ENCODE measurements around the gene ABCB10.
"Not testable (repeated sequence)": the region's sequence is repeated elsewhere in the genome, so short reads cannot be mapped to it uniquely, and the experiment has no call there.

The ABCB10 gene

DNA sequence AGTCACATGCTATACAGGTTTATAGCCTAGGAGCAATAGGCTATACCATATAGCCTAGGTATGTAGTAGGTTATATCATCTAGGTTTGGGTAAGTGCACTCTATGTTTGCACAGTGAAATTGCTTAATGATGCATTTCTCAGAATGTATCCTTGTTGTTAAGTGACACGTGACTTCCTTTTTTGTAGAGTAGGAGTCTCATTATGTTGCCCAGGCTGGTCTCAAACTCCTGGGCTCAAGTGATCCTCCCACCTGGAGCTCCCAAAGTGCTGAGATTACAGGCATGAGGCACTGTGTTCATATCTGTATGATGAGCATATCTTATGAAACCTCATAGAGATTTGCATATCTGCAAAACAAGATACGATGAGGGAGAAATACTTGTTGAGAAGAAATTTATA is 13.8 kb upstream of the ABCB10 start:
- DNase-seq (ENCODE audit: low read depth in 2 of 2): no peak

DNA sequence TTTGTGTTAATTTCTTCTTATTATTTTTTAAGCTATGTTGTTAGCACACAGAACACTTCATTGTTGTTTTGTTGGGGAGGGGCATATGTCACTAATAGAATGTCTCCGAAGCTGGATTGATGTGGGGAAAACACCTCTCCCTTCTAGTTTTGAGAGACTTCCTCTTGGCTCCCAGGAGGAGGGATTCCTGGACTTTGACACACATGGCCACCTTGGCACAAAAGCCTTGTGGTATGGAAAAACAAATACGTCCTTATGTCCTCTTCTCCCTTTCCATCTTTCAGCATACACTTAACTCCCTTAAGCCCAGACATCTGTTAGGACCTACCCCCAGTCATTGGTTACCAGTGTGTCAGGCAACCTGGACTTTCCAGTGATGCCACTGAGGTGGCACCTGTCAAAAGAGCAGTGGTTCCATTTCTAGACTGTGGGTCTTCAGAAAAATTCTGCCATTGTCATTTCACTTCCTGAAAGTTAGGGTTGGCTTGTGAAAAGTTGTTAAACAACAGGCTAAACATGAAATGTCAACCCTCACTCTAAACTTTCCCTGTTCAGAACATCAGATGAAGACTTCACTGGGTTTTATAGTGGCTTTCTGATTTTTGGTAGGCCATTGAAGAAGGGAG is 12.5 kb upstream of the ABCB10 start:
- no peak for DNase-seq (ENCODE audit: low read depth in 2 of 2)

DNA sequence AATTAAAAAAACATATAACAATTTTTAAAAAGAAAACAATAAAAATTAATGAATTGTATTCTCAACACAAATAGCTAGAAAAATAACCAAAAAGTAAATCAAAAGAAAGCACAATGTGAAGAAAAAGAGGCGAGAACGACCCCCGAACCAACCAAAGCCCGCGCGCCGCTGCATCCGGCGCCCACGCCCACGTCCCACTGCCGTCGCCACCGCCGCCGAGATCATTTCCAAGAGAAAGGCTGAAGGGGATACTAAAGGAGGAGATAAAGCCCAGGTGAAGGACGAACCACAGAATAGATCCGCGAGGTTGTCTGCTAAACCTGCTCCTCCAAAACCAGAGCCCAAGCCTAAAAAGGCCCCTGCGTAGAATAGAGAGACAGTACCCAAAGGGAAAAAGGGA is 11.8 kb upstream of the ABCB10 start:
- no peak for DNase-seq (ENCODE audit: low read depth in 2 of 2)

DNA sequence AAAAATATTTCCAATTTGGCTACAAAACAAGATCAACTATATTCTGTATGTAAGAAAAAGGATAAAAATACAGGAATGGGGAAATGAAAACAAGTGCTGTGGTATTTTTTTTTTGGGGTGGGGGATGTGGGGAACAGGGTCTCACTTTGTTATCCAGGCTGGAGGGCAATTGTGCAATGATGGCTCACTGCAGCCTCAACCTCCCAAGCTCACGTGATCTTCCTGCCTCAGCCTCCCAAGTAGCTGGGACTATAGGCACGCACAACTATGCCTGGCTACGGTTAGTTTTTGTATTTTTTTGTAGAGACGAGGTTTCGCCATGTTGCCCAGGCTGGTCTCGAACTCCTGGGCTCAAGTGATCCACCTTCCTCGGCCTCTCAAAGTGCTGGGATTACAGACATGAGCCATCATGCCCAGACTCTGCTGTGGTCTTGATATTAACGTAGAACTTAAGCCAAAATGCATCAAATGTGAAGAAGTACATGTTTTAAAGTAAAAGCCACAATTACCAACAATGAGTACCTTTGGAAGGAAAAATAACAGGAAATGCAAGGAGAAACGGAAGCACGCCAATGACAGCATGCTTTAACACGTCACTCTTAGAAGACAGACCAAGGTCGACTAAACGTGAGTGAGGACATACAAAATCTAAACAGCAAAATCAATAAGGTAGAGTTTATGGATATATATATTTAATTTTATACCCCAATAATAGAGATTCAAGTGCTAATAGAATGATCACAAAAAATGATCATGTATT is 8.8 kb upstream of the ABCB10 start:
- no peak for DNase-seq (ENCODE audit: low read depth in 2 of 2)

DNA sequence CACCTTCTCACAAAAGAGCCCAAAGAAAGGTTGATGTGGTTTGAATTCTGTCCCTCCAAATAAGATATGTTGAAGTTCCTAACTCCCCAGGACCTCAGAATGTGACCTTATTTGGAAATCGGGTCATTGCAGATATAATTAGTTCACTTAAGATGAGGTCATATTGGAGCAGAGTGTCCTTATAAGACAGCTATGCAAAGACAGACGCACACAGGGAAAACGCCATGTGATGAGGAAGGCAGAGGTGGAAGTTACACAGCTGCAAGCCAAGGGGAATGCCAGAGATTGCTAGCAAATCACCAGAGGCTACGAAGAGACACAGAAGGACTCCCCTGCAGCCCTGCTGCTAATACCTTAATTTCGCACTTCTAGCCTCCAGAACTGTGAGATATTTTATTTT is 5.2 kb upstream of the ABCB10 start:
- no peak for DNase-seq (ENCODE audit: low read depth in 2 of 2)

DNA sequence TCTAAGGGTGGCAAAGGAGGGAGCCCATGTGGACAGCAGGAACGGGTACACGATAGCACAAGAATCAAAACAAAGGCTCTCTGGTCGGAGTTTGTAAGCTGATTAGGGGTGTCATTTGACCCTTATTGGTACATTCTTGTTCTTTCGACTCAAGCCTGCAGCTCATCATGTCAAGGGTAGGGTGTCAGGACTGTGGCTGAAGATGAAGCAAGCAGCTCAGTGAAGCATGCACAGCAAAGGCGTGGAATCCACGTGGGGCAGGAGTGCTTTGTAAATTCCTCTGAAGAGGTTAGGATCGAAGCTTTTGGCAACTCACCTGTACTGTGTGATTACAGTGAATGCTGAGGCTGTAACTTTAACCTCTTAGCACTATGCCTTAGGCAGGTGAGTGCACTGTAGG is 4.7 kb upstream of the ABCB10 start:
- no peak for DNase-seq (ENCODE audit: low read depth in 2 of 2)

DNA sequence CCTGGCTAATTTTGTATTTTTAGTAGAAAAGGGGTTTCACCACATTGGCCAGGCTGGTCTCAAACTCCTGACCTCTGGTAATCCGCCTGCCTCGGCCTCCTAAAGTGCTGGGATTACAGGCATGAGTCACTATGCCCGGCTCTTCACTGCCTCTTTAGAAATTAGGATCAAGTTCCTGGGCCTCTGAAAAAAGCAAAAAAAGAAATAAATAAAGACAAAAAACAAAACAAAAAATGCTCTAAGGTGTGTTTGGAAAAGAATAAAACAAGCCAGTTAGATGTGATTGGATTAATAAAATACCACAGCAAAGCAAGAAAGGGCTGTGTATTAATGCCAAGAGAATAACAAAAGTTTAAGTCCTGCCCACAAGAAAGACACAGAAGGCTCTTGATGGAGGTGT is 4.2 kb upstream of the ABCB10 start:
- no peak for DNase-seq (ENCODE audit: low read depth in 2 of 2)

DNA sequence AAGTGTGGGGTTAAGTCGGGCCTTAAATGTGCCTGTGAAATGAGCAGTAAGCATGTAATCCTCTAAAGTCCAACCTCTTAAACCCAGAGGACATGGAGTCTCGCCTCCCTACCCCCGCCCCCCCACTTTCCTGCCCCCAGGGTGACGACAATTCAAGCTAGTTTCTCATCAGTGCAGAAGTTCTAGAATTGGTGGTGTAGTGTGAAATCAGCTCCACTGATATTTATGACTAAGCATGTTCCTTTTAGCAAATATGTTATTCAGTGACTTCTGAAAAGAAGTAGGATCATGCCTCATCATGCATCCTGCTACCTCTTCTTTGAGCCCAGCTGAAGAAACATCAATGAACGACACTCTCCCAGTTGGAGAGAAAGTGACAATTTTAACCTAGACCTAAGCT is 2.6 kb upstream of the ABCB10 start:
- no peak for DNase-seq (ENCODE audit: low read depth in 2 of 2)

DNA sequence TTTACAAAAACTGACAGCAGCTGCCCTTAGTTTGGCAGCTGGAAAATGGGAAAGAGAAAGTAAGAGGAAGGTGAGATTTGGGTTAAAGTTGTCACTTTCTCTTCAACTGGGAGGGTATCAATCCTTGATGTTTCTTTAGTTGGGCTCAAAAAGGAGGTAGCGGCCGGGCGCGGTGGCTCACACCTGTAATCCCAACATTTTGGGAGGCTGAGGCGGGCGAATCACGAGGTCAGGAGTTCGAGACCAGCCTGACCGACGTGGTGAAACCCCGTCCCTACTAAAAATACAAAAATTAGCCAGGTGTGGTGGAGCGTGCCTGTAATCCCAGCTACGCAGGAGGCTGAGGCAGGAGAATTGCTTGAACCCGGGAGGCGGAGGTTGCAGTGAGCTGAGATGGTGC is 1.6 kb upstream of the ABCB10 start:
- DNase-seq (ENCODE audit: low read depth in 2 of 2): not testable (repeated sequence)

DNA sequence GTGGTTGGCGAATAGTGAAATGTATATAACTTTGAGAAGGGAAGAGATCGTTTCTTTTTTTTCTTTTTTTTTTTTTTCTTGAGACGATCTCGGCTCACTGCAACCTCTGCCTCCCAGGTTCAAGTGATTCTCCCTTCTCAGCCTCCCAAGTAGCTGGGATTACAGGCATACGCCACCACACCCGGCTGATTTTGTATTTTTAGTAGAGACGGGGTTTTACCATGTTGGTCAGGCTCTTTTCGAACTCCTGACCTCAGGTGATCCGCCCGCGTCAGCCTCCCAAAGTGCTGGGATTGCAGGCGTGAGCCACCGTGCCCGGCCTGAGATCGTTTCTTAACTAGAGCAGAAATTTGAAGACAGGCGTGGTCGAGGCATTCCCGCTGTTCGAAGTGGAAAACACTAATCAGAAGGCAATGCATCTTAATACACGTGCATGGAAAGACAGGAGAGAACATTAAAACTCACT is 862 bp upstream of the ABCB10 start:
- DNase-seq (ENCODE audit: low read depth in 2 of 2): not testable (repeated sequence)

DNA sequence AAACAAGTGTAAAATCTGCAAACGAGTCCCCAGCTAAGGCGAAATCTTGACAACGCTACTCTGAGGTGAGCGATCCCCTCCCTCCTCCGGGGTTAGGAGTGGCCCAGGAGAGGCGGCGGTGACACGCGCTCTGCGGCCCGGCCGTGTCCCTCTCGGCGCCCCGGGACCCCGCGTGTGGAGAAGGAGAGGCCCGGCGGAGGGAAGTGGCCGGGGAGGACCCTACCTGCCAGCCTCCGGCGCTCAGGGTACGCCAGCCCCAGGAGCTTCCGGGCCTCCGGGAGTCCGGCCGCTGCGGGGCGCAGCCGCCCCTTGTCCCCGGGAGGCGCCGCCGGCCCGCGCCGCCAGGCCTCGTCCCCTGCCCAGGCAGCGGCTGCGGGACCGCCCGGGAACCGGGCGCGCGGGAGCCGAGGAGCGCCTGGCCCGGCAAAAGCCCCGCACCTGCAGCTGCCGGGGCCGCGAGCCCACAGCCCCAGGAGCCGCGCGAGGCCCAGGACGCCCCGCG is 543 bp downstream of the ABCB10 start:
- DNase-seq (ENCODE audit: low read depth in 2 of 2): peak in 1 of 2 donors; percentile 12

DNA sequence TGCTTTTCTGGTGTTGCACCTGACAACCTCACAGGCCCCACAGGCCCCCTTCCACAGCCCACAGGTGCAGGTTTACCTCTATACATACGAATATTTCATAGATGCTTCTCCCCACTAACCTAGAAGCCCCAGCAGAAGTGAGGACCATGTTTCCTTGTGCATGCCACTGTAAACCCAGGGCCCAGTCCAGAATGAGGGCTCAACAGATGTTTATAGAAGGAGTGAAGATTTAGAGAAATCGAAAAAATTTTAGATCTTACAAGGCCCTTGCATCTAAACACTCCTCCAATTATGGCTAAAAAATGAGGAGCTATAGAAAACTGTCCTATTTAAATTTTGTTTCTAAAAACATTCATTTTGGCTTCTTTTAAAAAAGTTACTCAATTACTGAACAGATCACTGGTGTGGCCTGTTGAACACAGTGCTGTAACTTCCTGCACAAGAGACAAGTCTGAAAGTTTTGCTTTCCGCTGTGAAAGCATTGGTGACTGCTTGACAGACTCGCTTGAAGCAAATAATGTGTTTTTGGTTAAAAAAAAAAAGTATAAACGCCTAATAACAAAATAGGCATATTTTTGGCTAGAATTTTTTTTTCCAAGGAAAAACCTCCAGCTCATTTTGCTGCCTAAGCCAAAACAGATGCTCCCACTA is 1.2 kb downstream of the ABCB10 start:
- DNase-seq (ENCODE audit: low read depth in 2 of 2): no peak

DNA sequence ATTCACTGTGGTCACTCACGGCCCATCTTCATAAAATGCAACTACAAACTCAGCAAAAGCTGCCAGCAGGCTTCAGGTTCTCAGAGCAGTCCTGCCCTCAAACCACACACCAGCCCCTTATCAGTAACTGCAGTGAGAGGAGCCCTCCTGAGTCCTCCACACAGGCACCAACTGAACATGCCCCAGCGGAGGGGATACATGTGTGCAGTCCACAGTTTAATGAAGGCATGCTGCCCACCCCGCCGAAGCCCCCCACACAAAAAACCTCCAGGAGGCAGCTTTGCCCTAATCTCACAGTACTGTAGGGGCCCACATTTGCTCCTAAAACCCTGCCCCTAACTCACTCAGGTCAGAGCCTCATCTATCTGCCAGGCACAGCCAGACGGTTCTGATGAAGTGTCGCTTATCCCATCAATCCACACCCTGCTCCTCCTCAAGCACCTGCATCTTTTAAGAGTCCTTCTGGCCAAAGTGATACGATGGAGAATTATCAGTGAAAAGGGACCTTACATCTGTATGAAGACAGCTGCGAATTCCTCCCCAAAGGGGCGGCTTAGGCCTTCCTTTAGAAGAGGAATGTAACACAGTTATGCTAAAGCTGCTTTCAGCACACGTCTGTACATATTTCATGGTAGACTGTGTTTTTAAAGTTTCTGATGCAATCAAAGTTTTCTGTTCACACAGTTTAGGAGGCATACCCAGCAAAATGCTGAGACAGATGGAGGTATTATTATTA is 3.5 kb downstream of the ABCB10 start:
- DNase-seq (ENCODE audit: low read depth in 2 of 2): no peak

DNA sequence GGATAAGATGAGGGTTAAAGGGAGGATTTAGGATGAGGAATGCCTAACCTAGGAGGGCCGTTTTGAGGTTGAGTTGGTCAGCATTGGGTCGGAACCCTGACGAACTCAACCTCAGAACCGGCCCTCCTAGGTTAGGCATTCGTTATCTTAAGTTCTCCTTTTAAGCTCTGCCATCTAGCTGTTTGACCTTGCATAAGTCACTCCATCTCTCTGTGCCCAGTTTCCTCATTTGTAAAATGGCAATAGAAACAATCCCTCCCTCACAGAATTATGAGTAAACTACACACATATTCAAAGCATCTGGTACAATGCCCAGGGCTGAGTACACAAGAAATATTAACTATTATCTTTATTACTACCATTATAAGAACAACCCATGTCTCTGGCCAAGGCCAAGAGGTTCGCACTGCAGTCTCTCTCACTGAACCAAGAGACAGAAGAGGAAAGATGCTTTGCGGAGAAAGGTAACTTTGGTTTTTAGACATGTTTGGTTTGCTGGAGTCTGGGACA is 4.8 kb downstream of the ABCB10 start:
- DNase-seq (ENCODE audit: low read depth in 2 of 2): no peak

DNA sequence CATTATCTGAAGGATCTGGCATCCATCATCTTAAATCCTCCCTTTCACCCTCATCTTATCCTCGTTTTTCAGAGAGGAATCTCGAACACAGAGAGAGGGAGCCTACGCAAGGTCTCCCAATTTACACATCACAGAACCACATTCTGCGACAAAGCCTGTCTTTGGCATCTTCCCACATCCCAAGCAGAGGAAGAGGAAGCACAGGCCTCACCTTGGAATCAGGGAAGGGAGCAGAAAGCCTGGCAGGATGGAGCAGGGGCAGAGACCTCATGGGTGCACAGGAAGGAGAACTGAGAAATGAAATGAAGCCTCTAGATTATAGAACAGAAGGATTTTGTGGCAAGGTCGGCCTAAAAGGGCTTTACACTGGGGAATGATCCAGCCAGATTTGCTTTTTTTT is 5.8 kb downstream of the ABCB10 start:
- no peak for DNase-seq (ENCODE audit: low read depth in 2 of 2)

DNA sequence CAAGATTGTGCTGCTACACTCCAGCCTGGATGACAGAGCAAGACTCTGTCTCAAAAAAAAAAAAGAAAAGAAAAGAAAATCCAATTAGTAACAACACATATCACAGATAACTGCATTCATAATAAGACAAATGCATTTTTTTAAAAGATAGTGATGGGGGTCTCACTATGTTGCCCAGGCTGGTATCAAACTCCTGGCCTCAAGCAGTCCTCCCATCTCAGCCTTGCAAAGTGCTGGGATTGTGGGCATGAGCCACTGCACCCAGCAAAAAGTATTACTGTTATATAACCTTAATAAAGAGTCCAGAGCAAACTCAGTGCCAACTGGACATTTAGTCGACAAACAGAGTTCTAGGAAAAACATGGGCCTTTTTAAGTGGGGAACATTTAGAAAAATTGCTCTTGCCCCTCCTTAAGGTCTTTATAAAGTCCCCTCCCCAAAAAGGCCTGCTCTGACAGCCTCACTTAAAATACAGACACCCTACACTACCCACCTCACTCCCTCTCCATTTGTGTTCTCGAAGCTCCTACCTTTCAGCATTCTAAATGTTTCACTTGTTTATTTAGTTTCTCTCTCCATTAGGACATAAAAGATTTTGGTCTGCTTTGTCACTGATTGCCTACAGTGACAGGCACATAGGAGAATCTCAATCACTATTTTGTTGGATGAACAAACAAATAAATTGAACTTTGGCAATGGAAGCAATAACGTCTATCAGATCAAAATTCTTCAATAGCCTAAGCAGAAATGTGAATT is 7.5 kb downstream of the ABCB10 start:
- DNase-seq (ENCODE audit: low read depth in 2 of 2): no peak

DNA sequence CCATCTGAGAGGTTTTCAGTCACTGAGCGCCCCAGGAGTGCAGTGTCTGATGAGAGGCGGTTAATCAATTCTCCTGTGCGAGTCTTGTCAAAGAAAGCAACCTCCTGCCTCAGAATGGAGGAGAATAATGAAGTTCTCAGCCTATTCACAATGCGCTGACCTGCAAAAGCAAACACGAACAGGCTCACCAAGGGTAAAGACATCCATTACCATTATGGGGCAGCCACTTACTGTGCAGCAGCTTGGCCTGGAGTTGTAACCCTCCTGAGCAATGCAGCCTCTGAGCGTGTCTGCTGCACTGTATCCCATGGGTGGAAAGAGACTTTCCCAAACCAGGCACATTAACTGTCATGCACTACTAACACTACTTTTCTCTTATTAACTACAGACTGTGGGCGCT is 11.0 kb downstream of the ABCB10 start:
- DNase-seq (ENCODE audit: low read depth in 2 of 2): no peak

DNA sequence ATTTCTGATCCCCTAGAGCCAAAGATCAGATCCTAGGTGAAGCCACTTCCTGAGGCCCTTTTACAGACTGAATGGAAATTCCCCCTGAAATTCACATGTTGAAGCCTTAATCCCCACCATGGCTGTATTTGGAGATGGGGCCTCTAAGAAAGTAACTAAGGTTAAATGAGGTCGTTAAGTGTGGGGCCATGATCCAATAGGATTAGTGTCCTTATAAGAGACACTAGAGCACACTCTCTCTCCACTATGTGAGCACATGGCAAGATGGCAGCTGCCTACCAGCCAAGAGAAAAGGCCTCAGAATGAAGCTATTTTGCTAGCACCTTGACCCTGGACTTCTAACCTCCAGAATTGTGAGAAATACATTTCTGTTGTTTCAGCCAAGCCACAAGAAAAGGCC is 13.9 kb downstream of the ABCB10 start:
- DNase-seq (ENCODE audit: low read depth in 2 of 2): no peak

DNA sequence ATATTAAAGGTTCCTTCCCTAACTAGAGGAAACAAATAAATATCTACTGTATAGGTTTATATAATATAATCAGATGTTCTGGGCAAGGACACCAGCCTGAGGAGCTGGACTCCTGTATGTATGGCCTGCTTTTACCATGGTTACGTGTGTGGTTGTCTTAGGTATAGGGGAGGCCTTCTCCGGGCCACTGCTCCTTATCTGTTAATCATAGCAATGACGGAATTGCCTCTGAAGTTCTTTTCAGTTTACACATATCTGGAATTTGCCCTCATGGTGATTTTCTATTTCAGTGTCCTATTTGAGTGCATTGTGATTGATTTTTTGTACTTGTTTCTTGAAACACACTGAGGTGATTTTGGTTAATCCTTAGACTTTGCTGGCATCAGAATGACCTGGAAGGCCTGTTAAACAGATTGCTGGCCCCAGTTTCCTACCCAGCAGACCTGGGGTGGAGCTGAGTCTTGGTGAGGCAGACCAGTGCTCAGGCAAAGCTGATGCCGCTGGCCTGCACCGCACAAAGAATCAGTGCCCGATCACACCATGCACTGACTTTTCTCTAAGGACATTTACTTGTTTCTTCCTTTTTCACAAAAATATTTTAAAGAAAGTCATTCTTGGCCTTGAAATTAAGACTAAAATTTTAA is 18.5 kb downstream of the ABCB10 start:
- no peak for DNase-seq (ENCODE audit: low read depth in 2 of 2)

DNA sequence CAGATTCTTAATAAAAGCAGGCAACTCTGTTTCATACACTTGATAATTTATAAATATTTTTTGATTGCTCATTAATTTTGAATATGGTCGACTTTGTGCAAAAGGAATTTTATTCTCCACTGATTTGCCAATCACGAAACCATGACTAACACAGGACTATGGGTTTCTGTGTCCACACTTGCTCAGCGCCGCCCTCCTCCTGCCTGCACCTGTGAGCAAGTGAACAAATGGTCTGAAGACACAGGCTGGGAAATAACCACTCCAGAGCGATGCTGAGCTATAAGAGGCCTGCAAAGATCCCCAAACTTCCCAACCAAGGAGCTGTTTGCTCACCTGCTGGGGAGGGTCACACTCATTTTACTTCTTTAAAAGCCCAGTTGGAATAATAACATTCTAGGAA is 19.6 kb downstream of the ABCB10 start:
- no peak for DNase-seq (ENCODE audit: low read depth in 2 of 2)

DNA sequence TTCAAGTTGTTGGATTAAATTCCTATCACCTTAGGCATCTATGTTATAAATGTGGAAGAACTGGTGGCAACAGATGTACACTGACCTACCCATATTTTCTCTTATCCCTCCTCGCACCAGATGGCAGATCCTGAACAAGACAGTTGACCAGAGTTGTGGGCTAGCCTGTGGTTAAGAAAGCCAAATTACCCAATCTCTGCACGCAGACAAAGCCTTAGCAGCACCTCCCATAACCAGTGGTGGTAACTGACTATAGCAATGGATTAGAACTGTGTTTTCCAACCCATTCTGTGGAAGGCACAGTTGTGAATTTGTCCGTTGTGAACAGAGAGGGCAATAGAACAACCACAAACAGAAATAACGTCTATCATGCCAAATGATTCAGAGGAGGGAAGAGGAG is 20.6 kb downstream of the ABCB10 start:
- no peak for DNase-seq (ENCODE audit: low read depth in 2 of 2)

All from stimulated activated CD8-positive, alpha-beta memory T cell treated with anti-CD3 and anti-CD28 coated beads, Interleukin-7, amount 100 ng/mL, for 4 hours (primary cell).